Natural killer cell (primary cell): ENCODE measurements around the gene NFIA. TPM values are rescaled to one million over a fixed set of nuclear protein-coding genes. Genes with fewer than 3 reads are reported as not detected.

Source experiments
- ATAC-seq, 3 donors: fragments of 150-1000 bp in 2 of 3; fragments of 200-7000 bp in 1 of 3; cut with Tn5 transposase; 1 replicate in 1 of 3; 2 replicates in 2 of 3; pipeline ENCODE4 v1.10.0; 2021; ENCODE audit warnings: mild to moderate bottlenecking in 2 of 3, moderate library complexity in 2 of 3
- DNase-seq, 2 donors: peaks; one replicate each; pipeline versions ENCODE4 v3.0.0 to v3.0.0-alpha.2; 2013 to 2021; ENCODE audit warnings: mixed read lengths in 1 of 2
- H3K27ac ChIP-seq: one replicate; pipeline ENCODE4 v1.5.1; 2013; ENCODE audit warnings: mild to moderate bottlenecking, low read length
- H3K27me3 ChIP-seq: one replicate; pipeline ENCODE4 v1.6.1; 2013; ENCODE audit warnings: low read length; ENCODE audit not compliant: control insufficient read depth, insufficient read depth
- H3K36me3 ChIP-seq: one replicate; pipeline ENCODE4 v1.6.1; 2013; ENCODE audit warnings: low read length; ENCODE audit not compliant: control insufficient read depth, insufficient read depth
- H3K4me1 ChIP-seq: one replicate; pipeline ENCODE4 v1.6.1; 2013; ENCODE audit warnings: low read length; ENCODE audit not compliant: control insufficient read depth, insufficient read depth
- H3K4me3 ChIP-seq: one replicate; pipeline ENCODE4 v1.5.1; 2013; ENCODE audit warnings: low read length
- H3K9me3 ChIP-seq: one replicate; pipeline ENCODE4 v1.6.1; 2013; ENCODE audit warnings: low read length; ENCODE audit not compliant: control insufficient read depth, insufficient read depth
- H3K27ac Mint-ChIP-seq, 2 donors: one replicate each; pipeline ENCODE4 v1.8.0; 2022; ENCODE audit warnings: mild to moderate bottlenecking in 2 of 2, mixed read lengths in 2 of 2, moderate library complexity in 1 of 2
- H3K27me3 Mint-ChIP-seq, 2 donors: one replicate each; pipeline ENCODE4 v1.8.0; 2022; ENCODE audit warnings: low read depth in 2 of 2, mixed read lengths in 2 of 2
- H3K36me3 Mint-ChIP-seq: one replicate; pipeline ENCODE4 v1.8.0; 2022; ENCODE audit warnings: mixed read lengths
- H3K4me1 Mint-ChIP-seq, 2 donors: one replicate each; pipeline ENCODE4 v1.8.0; 2022; ENCODE audit warnings: mixed read lengths in 2 of 2
- H3K4me3 Mint-ChIP-seq: one replicate; pipeline ENCODE4 v1.8.0; 2022; ENCODE audit warnings: mild to moderate bottlenecking, moderate library complexity, mixed read lengths
- H3K9me3 Mint-ChIP-seq, 2 donors: one replicate each; pipeline ENCODE4 v1.8.0; 2022; ENCODE audit warnings: mixed read lengths in 2 of 2
- WGBS: methylation state at CpG from one replicate; pipeline ENCODE4 v1.1.7; 2013; ENCODE audit warnings: missing lambda C conversion rate; ENCODE audit not compliant: insufficient coverage; 5-methylcytosine and 5-hydroxymethylcytosine counted together
- intact Hi-C: fragments of 100-400 bp; cut with micrococcal nuclease; formaldehyde crosslinking; loops from one replicate; pipeline ENCODE4 v1.14.2; 2022
- total RNA-seq, 4 donors: library from RNA; stranded (reverse); fragments of 120-200 nt in 1 of 4; gene quantifications; one replicate each; pipeline versions ENCODE4 v1.2.3 to v1.2.4, GENCODE V29; 2013 to 2022
- TF ChIP-seq, protein P1 (sequence below): fragments of 200-600 bp; IDR thresholded peaks from one replicate; pipeline ENCODE4 v1.8.0; 2022; ENCODE audit warnings: antibody characterized with exemption

The NFIA gene
- total RNA-seq, 3 donors from 2014 or later (not counting 1 experiment from before 2014, with no cell fraction given): 3.5 to 6.5 (median 3.6) TPM

DNA sequence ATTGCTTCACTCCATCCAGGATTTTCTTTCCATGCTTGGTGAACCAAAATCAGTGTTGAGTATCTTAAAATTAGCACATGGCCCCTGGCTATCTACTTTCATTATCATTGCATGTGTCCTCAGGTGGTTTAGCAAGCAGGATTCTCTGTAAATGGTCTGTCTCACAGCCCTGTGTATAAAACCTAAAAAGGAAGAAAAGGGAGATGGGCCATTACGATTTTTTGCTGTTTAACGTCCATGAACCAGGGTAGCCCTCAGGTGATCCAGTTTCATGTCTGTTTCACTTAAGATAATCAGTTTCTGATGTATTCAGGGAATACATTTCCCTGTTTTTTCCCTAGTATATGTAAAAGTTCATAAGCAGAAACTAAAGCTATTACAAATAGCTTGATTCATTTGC lies 238.2 kb downstream of the NFIA start:
- Mint-ChIP-seq H3K36me3 (no peaks in the 10 kb centered on the region), H3K9me3 (no peaks in the 10 kb centered on the region), H3K27me3 (peaks cover 0 to 6% of the 10 kb centered on the region in 2 donors), H3K4me1 (no peaks in the 10 kb centered on the region), H3K27ac (no peak overlapping the region), H3K4me3 (no peak overlapping the region)
- DNase-seq (no peak), ATAC-seq (no peak)
- no peak overlapping the region for H3K27ac ChIP-seq
- no peaks in the 10 kb centered on the region for H3K27me3 ChIP-seq
- no peaks in the 10 kb centered on the region for H3K36me3 ChIP-seq
- WGBS: 79% methylated on average over 2 of the region's 2 CpGs
- H3K4me3 ChIP-seq: no peak overlapping the region
- no peaks in the 10 kb centered on the region for H3K9me3 ChIP-seq
- TF ChIP-seq, protein P1, sequence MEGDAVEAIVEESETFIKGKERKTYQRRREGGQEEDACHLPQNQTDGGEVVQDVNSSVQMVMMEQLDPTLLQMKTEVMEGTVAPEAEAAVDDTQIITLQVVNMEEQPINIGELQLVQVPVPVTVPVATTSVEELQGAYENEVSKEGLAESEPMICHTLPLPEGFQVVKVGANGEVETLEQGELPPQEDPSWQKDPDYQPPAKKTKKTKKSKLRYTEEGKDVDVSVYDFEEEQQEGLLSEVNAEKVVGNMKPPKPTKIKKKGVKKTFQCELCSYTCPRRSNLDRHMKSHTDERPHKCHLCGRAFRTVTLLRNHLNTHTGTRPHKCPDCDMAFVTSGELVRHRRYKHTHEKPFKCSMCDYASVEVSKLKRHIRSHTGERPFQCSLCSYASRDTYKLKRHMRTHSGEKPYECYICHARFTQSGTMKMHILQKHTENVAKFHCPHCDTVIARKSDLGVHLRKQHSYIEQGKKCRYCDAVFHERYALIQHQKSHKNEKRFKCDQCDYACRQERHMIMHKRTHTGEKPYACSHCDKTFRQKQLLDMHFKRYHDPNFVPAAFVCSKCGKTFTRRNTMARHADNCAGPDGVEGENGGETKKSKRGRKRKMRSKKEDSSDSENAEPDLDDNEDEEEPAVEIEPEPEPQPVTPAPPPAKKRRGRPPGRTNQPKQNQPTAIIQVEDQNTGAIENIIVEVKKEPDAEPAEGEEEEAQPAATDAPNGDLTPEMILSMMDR: no peak
- H3K4me1 ChIP-seq: no peaks in the 10 kb centered on the region
- intact Hi-C loops: no loop called here

DNA sequence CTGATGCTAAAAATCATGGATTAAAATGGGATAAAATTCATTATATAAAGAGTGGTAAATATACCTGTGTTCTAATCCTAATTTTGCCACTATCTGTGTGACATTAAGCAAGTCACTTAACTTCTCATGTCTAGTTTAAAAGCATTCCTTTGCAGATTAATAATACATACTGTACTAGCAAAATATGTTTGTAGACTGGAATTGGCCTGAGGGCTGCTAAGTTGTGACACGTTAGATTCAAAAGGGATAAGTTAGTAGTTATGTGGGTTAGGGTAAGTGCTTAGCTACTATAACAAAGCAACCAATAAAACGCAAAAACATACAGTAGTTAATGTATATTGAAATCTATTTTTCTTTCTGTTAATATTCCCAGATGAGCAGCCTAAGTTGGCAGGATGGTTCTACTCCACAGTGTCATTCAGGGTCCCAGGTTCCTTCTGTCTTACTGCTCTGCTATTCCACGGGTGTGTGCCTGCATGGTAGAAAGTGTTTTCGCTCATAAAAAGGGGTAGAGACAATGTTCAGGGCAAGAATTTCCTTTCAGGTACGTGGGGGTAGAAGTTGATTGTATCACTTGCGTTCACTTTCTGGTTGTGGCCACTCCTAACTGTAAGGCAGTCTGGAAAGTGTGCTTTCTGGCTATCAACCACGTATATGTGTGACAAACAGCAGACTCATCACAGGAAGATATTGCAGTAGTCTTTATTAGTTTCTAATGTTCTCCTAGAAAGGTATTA lies 239.8 kb downstream of the NFIA start:
- H3K27ac ChIP-seq: no peak overlapping the region
- no peak for DNase-seq
- no peak overlapping the region for H3K4me3 Mint-ChIP-seq
- 72% methylated on average over 4 of the region's 7 CpGs for WGBS
- no peak overlapping the region for H3K27ac Mint-ChIP-seq
- intact Hi-C loops: no loop called here
- no peak overlapping the region for H3K4me3 ChIP-seq
- no peak for ATAC-seq
- no peaks in the 10 kb centered on the region for H3K36me3 Mint-ChIP-seq
- no peaks in the 10 kb centered on the region for H3K4me1 ChIP-seq
- H3K4me1 Mint-ChIP-seq: no peaks in the 10 kb centered on the region
- TF ChIP-seq, protein P1: no peak
- H3K27me3 Mint-ChIP-seq: peaks cover 0 to 6% of the 10 kb centered on the region in 2 donors
- H3K27me3 ChIP-seq: no peaks in the 10 kb centered on the region
- no peaks in the 10 kb centered on the region for H3K36me3 ChIP-seq
- no peaks in the 10 kb centered on the region for H3K9me3 Mint-ChIP-seq
- no peaks in the 10 kb centered on the region for H3K9me3 ChIP-seq

DNA sequence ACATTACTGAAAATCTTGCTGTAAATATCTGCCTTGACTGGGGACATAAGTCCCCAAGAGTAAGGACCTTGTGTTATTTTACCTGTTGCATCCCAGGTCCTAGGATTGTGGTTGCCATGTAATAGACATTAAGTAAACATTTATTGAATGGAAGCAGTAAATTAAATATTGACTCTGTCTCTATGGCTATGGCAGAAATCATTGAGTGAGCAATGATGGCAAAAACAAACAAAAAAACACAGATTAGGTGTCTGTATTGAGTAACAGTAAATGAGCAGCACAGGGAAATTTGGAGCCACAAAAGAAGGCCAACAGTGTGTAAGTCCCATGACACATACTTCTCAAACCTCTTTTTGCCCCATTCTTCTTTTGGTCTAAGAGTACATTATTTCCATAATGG lies 240.4 kb downstream of the NFIA start:
- H3K4me1 Mint-ChIP-seq: no peaks in the 10 kb centered on the region
- no peaks in the 10 kb centered on the region for H3K36me3 Mint-ChIP-seq
- H3K27me3 ChIP-seq: no peaks in the 10 kb centered on the region
- H3K36me3 ChIP-seq: no peaks in the 10 kb centered on the region
- no peak overlapping the region for H3K27ac Mint-ChIP-seq
- no peak for ATAC-seq
- no peak for DNase-seq
- no peaks in the 10 kb centered on the region for H3K9me3 ChIP-seq
- intact Hi-C loops: no loop called here
- H3K27me3 Mint-ChIP-seq: peaks cover 0 to 6% of the 10 kb centered on the region in 2 donors
- no peak overlapping the region for H3K4me3 Mint-ChIP-seq
- H3K4me3 ChIP-seq: no peak overlapping the region
- no peaks in the 10 kb centered on the region for H3K4me1 ChIP-seq
- H3K9me3 Mint-ChIP-seq: no peaks in the 10 kb centered on the region
- no peak overlapping the region for H3K27ac ChIP-seq
- TF ChIP-seq, protein P1: no peak
